HPDE6-E6E7 (cell line): ENCODE data around the gene ZBTB16.

Experiments used
- DNase-seq: peaks from one replicate; pipeline ENCODE4 v3.0.0; 2011; ENCODE audit warnings: missing footprints; ENCODE audit errors: extremely low spot score

Gene ZBTB16

DNA sequence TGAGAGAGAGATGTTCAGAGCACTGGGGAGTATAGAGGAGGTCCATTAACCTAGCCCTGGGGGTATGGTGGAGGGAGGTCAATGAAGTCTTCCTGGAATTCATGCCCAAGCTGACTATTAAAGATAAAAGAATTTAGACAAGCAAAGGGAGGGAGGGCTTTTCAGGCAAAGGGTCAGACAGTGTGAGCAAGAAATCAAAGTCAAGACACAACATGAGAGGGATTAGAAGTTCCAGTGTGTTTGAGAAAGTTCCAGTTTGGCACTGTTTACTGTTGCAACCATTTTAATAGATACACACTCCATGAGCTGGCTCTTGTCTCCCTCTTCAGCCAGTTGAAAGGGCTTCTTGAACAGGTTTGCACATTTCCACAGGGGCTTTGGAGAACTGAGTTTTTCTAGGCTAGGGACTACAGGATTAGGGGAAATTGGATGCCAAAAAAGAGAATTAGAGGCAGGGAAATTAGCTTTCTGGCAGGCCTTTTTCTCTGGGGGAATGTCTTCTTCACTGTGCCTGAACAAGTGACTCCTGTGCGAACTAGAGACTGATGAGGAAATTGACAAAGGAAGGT lies 222.0 kb downstream of the ZBTB16 start:
- no peak for DNase-seq

DNA sequence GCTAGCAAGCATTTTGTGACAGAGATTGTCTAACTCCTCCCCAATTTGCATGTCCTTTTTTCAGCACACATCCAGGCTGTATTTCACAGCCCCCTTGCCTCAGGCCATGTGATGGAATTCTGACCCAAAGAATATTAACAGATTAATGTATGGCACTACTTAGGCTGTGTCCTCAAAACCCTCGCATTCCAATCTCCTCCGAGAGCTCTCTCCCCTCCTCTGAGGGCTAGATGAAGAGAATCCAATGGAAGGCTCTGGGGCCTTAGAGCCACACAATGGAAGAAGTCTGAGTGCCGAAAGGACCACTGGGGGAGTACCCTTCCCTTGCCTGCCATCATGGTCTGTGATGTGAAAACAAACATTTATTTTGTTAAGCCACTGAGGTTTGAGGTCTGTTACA lies 223.0 kb downstream of the ZBTB16 start:
- no peak for DNase-seq

DNA sequence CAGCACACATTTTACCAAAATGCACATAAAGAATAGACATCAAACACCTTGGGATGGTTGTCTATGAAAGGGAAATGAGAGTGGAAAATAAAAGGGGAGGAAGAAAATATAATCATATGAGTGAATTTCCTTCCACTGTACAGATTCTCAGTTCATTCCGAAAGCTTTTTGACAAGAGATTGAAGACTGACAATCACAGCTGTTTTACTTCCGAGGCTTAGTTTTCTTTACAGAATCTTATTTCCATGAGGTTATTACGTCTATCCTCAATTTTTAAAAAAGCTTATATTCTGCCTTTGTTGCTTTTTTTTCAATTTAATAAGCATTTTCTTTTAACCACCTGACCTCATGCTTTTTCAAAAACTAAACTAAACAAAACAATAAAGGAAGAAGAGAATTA lies 223.9 kb downstream of the ZBTB16 start:
- no peak for DNase-seq

DNA sequence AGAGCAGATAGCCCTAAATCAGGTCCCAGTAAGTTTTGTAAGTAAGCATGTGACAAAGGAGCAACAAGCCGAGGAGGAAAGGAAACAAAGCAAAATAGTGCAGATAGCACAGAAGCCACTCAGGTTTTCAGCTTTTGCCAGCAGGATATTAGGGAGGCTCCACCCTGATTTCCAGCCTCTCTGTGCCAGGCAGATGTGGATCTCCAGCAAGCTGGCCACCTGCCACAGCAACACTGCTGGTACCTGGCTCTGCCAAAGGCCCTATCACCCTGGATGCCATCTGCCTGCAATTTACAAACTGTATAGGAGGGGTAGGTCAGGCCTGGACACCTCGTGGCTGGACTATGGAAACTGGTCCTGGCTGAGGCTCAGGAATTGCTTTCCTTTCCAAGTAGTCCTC lies 224.5 kb downstream of the ZBTB16 start:
- no peak for DNase-seq

DNA sequence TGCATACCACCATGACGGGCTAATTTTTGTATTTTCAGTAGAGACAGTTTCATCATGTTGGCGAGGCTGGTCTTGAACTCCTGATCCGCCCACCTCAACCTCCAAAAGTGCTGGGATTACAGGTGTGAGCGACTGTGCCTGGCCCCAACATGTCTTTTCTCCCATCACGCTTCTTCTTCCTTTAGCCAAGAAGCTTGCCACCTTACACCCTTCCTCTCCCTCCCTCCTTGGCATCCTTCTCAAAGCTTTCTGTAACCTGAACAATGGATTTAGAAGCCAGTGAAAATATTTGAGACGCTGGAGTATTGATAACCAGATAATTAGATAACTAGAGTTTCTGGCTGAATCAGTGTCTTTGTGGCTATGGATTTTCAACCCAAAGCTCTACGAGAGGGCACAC lies 225.4 kb downstream of the ZBTB16 start:
- no peak for DNase-seq

DNA sequence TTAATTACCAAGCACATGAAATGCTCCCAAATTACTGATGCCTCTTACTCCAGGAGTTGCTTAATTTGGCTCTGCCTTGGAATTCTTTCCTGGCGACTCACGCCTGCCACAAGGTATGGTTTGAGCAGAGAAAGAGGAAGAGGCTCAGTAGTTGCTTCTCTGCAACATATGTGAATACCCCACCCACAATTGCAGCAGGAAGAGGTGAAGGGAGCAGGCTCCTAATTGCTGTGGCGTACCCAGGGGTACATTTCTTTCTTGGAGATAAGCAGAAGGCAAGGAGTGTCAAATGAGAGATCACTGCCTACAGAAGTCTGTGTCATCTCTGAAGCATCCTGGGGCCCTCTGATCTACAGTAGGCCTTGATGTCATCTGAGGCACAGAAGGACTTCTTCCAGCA lies 226.1 kb downstream of the ZBTB16 start:
- no peak for DNase-seq

DNA sequence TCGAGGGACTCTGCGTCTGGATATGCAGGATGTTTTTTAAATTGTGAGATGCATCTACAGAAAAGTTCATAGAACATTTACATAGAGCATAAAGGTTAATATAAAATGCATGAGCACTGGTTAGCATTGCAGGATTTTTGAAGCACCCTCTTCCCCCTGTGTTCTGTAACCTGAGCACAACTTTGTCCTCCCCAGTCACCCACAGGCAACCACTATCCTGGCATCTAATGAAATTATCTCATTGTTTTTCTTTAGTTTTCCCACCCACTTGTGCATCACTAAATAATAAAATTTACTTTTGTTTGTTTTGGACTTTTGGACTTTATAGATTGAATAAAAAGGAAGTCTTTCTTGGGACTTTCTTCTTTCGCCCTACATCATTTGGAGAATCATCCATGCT lies 226.7 kb downstream of the ZBTB16 start:
- no peak for DNase-seq

DNA sequence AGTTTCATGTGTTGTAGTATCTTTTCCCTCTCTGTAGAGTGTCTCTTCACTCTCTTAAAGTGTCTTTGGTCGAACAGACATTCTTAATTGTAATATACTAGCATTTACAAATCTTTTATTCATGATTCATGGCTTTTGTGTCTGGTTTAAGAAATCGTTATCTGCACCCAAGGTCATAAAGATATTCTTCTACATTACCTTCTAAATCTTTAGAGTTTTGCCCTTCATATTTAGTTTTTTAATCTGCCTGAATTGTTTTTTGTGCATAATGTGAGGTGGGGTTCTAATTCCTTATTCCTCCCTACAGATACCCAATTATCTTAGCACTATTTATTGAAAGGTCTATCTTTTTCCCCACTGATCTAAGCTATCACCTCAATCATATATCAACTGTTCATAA lies 227.6 kb downstream of the ZBTB16 start:
- DNase-seq = no peak

DNA sequence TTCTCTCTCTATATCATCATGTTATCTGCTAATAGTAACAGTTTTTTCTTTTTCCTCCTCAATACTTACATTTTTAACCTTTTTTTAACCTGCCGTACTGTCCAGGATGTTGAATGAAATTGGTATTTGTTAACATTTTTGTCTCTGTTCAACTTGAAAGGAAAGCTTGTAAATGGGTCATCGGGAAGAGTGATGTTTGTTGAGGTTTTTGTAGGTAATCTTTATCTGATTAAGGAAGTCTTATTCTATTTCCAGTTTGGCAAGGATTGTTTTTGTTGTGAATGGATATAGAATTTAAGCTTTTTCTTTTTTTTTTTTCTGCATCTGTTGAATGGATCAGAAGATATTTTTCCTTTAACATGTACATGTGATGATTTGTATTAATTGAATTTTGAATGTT lies 228.6 kb downstream of the ZBTB16 start:
- DNase-seq = no peak

DNA sequence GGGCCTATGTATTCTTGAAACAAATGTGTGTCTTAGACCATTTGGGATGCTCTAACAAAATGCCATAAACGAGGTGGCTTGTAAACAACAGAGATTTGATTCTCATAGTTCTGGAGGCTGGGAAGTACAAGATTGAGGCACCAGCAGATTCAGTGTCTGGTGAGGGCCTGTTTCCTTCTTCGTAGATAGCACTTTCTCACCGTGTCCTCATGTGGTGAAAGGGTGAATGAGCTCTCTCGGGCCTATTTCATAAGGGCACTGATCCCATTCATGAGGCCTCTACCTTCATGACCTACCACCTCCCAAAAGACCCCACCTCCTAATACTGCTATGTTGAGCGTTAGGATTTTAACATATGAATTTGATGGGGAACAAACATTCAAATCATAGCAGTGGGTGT lies 230.3 kb downstream of the ZBTB16 start:
- no peak for DNase-seq

DNA sequence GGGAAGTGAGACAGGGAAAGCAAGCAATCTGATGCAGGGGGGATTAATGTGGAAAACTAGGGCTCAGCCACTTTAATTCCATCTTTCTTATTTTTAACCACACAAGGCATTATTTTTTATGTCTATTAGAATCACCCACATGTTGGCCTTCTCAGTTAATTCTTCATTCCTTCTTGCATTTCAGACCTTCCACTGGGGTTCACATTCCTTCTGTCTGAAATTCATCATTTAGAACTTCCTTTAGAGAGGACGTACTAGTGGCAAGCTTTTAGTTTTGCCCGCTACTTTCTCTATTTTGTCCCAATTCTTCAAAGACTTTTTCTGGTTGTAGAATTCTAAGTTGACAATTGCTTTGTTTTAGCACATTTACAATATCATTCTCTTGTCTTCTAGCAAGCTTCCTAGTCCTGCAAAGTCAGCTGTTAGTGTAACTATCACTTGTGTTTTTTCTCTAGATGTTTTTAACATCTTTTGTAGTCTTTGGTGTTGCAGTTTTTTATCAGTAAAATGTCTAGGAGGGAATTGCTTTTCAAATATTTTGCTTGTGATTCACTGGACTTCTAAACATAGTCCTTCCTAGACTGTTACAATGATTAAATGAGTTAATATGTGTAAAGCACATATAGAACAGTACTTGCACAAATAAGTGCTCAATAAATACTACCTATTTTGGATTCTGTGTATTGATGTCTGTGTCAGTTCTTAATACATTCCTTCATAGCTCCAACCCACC lies 231.2 kb downstream of the ZBTB16 start:
- no peak for DNase-seq

DNA sequence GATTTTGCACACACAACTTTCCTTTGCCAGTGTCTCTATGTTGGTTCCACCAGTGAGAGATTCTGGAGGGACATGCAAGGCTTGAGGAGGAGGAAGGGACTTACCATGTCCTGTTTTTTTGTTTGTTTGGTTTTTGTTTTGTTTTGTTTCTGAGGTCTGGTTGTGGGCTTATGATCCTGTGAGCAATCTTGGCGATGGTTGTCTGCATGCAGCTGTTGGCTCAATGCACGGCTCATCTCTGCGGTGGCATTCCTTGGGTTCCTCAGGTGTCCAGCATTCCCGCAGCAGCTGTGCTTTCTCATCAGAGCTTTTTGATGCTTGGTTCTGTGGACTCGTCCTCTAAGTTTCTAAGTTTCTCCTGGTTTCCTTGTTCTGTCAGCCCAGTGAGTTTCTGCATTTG lies 231.9 kb downstream of the ZBTB16 start:
- no peak for DNase-seq

DNA sequence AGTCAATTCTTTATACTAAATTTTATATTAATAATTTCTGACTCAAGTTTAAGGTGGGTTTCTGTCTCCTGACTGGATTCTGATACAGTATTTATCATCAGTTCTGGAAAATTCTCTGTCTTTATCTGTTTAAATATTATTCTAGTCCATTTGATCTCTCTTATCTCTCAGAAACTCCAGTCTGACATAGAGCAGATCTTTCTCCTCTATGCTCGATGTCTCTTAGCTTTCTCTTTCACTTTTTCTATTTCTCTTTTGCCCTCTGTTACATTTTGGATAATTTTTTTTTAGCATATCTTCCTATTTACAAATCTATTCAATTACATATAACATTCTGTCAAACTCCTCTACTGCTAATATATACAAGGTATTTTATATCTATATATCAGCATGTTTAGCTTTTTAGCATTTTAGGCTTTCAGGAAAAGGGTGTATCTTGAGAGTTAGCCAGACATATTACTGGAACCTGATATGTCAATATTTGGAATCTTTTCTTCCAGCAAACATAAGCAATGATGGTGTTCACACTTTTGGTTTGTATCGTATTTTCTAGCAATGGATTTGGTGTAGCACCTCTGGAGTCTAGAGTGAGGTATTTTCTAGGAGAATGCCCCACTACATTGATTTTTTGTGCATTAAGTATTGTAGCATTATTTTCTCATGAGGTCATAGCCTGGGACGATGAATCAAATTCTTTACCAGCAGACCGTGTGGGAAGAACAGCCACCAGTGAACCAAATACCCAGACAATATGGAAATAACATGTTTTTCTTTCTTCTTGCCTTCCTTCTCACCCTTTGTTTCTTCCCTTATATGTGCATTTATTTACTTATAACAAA lies 232.6 kb downstream of the ZBTB16 start:
- DNase-seq = no peak

DNA sequence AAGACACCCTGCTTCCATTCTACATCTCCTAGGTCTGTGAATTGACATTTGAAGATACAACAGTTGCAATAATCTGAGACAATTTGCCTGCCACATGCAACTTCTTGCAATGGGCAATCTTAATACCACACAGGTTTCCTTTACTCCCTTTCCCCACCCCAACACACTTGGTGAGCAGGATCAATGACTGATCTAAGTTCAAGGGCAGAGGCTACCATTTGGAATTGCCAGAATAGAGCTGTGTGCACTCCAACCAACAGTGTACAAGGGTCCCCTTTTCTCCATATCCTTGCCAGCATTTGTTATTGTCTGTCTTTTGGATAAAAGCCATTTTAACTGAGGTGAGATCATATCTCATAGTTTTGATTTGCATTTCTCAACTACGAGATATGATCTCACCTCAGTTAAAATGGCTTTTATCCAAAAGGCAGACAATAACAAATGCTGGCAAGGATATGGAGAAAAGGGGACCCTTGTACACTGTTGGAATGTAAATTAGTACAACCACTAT lies 233.7 kb downstream of the ZBTB16 start:
- no peak for DNase-seq

DNA sequence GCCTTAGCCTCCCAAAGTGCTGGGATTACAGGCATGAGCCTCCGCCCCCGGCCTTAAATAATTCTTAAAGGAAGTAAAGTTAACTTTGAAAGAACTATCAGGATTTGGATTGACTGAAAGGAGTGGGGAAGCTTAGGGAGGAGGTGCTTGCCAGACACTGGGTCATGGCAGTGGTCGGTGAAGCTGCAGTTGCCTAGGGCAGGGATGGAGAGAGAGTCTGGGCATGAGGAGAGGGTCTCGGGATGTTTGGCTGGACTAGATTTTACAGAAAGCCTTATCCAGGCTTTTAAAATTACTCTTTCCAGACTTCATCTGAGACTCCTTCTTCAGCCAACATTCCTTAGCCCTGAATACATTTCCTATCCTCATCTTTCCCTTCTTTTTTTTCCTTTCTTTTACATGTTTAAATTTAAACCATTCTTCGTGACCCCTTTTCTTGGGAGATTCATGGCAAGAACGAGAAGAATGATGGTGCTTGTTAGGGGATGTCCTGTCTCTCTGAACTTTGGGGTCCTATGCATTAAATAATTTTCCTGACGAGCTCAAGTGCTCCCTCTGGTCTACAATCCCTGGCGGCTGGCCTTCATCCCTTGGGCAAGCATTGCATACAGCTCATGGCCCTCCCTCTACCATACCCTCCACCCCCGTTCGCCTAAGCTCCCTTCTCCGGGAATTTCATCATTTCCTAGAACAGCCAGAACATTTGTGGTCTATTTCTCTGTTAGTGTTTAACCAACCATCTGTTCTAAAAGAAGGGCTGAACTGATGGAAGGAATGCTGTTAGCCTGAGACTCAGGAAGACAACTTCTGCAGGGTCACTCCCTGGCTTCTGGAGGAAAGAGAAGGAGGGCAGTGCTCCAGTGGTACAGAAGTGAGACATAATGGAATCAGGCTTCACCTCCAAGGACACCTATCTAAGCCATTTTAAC lies 236.4 kb downstream of the ZBTB16 start, which contains the start of gene NNMT:
Gene NNMT (plus strand): TSS at position 724 of the 929 bp plus-strand sequence. CDS start 158 bp downstream, at position 882.
- DNase-seq = no peak

DNA sequence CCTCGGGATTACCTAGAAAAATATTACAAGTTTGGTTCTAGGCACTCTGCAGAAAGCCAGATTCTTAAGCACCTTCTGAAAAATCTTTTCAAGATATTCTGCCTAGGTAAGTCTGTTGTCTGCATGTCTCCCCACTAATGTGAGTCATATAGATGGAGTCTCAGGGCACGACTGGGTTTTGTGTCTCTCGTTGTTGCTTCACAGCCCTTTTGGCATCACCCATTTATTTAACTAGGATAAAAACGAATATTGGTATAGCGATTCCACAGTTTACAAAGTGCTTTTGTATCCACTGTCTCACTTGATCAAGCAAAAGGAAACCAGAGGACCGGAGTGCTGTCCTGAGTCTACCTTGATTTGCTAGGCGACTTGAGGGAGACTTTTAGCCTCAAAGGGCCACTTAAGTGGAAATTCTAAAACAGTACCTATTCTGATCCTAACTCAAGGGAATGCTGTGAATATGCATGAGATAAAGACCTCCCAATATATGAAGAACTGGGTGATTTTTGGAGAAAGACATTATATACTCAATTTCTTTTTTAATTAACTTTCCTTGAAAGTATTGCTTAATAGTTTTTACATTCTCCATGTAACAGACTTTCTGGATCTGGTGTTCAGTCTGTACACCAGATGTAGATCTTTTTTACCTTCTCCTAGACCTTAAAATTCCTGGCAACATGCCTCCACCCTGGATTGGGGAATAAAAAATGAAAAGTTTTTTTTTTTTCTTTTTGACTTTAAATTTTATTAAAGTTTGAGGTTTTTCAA lies 237.3 kb downstream of the ZBTB16 start:
- DNase-seq = no peak

DNA sequence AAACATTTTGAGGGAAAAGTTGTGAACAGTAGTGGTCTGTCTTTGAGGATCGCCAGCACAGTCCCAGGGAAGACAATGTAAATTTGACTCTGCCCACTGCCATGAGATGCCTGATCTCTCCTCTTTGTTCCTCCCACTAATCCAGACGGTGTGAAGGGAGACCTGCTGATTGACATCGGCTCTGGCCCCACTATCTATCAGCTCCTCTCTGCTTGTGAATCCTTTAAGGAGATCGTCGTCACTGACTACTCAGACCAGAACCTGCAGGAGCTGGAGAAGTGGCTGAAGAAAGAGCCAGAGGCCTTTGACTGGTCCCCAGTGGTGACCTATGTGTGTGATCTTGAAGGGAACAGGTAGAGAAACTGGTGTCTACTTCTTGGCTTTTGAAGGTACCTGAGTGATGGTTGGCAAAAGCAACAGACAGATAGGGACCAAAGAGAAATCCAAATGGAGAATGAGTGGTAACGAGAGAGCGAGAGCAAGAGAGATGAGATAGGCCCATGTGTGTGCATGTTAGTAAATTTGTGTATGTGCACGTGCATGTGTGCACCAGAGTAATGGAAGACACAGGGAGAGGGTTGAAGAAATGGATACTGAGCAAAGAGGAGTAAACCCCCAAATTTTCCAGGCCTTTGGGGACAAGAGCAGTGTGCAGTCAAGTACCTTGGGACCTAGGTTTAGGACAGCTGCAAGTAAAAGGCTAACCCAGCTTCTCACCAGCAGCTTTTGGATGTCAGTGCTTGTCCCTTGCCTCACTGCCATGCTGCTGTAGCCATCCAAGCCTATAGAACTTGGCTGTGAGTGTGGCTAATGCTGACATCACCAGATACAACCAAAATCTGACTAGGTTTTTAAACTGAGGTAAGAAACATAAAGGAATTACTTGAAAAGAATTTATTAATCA lies 238.5 kb downstream of the ZBTB16 start:
- DNase-seq = no peak

DNA sequence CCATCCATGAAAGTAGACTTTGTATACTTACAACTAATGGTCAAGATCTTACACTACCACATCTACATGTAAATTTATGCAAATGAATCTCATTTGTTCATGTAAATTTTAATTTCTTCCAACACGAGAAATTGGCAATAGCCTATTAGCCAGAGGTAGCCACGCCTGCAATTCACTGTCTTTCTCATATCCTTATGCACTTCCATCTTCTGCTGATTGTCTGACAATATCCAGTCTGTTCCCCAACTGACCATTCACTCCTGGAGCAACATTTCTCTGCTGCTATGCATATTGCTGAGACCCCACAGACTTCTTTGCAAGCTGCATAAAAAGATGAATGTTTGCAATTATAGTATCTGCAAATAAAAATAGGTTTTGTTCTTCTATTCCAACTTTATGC lies 239.2 kb downstream of the ZBTB16 start:
- DNase-seq = no peak
